ENCODE measurements around the gene TARP.

- TF ChIP-seq CTCF (IDR thresholded peaks at IDR 0.05) (no peak), EZH2 (IDR thresholded peaks at IDR 0.05) (no peak), EZH2phosphoT487 (IDR thresholded peaks at IDR 0.05) (no peak)
Observed at GRCh38 chr7:38235606-38236005, 37.8 kb downstream of the TARP start.
